ENCODE measurements around the gene CYBA. TPM values are rescaled to one million over a fixed set of nuclear protein-coding genes. Genes with fewer than 3 reads are reported as not detected.

CYBA gene
- total and polyA plus RNA-seq, 2 of the 4 experiments (the other 2 are of a cell fraction): 65.6 to 169 TPM

GRCh38 chr16:88613293-88613692, 37.6 kb downstream of the CYBA start:
- Histone ChIP-seq H2BK20ac (ENCODE audit: low read depth, low read length) (no peak overlapping the region), H2BK120ac (ENCODE audit: low read depth, low read length) (no peak overlapping the region), H3K9me3 (ENCODE audit: control insufficient read depth, insufficient read depth, low read length) (no peaks in the 10 kb centered on the region), H4K20me1 (ENCODE audit: insufficient read depth, low read length) (peaks cover 67% of the 10 kb centered on the region), H3K4me1 (ENCODE audit: control insufficient read depth, insufficient read depth, low read length) (peaks cover 15% of the 10 kb centered on the region), H3K23ac (ENCODE audit: low read depth, low read length) (no peak overlapping the region), H3K56ac (ENCODE audit: extremely low read depth, insufficient read depth, low read length) (no peak overlapping the region), H3K27ac (ENCODE audit: insufficient read depth, low read length) (no peak overlapping the region), H3K4ac (ENCODE audit: low read depth, low read length) (no peak overlapping the region), H2AK9ac (replicated peaks; ENCODE audit: low read depth, low read length, poor library complexity) (no peak overlapping the region), H3K4me3 (ENCODE audit: insufficient read depth, low read depth, low read length) (no peak overlapping the region), H2AFZ (replicated peaks; ENCODE audit: low read length, poor library complexity) (no peak overlapping the region), H3K79me1 (ENCODE audit: low read depth in 1 of 2, low read length in 2 of 2) (peaks cover 5 to 59% of the 10 kb centered on the region in 2 experiments; a peak in 3 of 4 replicates), H3K14ac (replicated peaks; ENCODE audit: low read depth, low read length) (no peak overlapping the region), H3K9me1 (ENCODE audit: insufficient read depth, low read length) (peaks cover 17% of the 10 kb centered on the region), H3K18ac (ENCODE audit: low read depth, low read length) (no peak overlapping the region), H4K5ac (ENCODE audit: low read depth, low read length) (no peak overlapping the region), H3K4me2 (ENCODE audit: low read depth, low read length) (no peak overlapping the region), H4K8ac (ENCODE audit: low read depth in 2 of 2, low read length in 2 of 2) (no peak overlapping the region), H4K91ac (ENCODE audit: insufficient read depth, low read depth, low read length) (no peak overlapping the region), H2AK5ac (ENCODE audit: low read depth, low read length) (no peak overlapping the region), H3K36me3 (ENCODE audit: control insufficient read depth, insufficient read depth, low read length) (peaks cover 27% of the 10 kb centered on the region), H2BK5ac (ENCODE audit: low read depth, low read length, poor library complexity, severe bottlenecking) (no peak overlapping the region), H3K27me3 (ENCODE audit: control insufficient read depth, insufficient read depth, low read length) (no peaks in the 10 kb centered on the region), H2BK15ac (ENCODE audit: low read depth, low read length) (no peak overlapping the region), H3K9ac (ENCODE audit: low read depth, low read length) (no peak overlapping the region)
- ChIA-PET CTCF (no interaction called here), POLR2A (ENCODE audit: unreplicated experiment) (no interaction called here)
- no CpG with 5 or more reads among the region's 10 CpGs for WGBS, 2 experiments (ENCODE audit: extremely low coverage in 2 of 2, insufficient read length in 1 of 2)
- ATAC-seq (ENCODE audit: low read depth): no peak
- BruUV-seq (replicated peaks): no TSS peak
- dilution Hi-C loops (cut with HindIII; ENCODE audit: low sequenced_read_pairs, unreplicated experiment) (no loop called here), in situ Hi-C loops (cut with MboI; ENCODE audit: low sequenced_read_pairs) (no loop called here), intact Hi-C loops (cut with micrococcal nuclease) (no loop called here)
- TF ChIP-seq USF2 (IDR thresholded peaks at IDR 0.05; ENCODE audit: low read depth, low read length) (no peak), SMC3 (IDR thresholded peaks at IDR 0.05; ENCODE audit: low read depth, low read length) (no peak), RAD21 (IDR thresholded peaks at IDR 0.05; ENCODE audit: low read length) (no peak), MAZ (IDR thresholded peaks at IDR 0.05; ENCODE audit: borderline replicate concordance, low read depth, low read length) (no peak)
- DNase-seq: no peak

All from IMR-90 (cell line).